Loucy (cell line): ENCODE results near the gene NECTIN4.

Source experiments
- EZH2phosphoT487 ChIP-seq: fragments of 200-600 bp; IDR thresholded peaks from 2 replicates; pipeline ENCODE4 v1.6.1; 2018; ENCODE audit warnings: antibody characterized with exemption, mild to moderate bottlenecking, moderate library complexity, borderline replicate concordance
- TF ChIP-seq, protein P1 (sequence below): fragments of 200-600 bp; sonication (generic); conservative IDR thresholded peaks from 2 replicates; pipeline ENCODE4 v1.5.1; 2014; ENCODE audit warnings: mild to moderate bottlenecking, antibody characterized with exemption, low read length

DNA sequence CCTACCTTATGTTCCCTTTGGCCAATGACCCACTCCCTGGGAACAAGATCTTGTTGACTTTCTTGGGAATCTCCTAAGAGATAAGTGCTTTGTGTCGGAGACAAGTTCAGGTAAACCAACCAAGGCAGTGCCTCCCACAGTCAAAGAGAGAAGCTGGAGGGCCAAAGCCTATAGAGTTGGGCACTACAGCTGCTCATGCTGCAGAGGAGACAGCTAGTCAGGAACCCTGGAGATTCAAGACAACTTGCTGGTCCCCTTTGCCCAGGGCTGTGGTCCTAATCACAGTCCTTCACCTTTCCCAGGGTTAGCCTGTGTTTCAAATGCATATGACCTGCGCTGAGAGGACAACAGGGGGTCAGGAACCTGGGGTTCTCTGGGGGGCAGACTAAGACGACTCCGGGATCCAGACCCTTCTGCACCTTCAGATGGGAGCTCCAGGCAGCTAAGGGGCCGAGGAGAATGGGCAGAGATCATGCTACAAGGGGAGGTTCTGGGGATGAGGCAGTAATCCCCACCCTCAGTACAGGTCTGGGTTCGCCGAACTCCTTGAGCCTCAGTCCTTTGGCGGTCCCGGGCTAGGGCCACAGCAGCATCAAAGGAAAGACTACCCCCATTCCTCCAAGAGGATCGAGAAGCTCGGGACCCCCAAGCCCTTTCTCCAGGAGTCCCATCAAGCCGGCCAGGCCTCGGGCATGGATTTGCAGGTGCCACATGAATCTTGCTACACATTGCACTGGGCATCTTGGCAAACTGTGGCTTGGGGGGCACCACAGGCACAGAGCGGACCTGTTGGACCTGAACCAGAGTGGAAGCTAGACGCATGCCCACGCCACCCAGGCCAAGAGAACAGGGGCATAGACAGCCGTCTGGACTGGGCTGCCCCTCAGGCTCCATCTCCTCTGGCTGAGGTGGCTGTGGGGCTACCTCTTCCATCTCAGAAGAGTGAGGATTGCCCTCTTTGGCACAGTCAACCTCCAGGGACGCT, 41.6 kb downstream of the NECTIN4 start:
- TF ChIP-seq, protein P1, sequence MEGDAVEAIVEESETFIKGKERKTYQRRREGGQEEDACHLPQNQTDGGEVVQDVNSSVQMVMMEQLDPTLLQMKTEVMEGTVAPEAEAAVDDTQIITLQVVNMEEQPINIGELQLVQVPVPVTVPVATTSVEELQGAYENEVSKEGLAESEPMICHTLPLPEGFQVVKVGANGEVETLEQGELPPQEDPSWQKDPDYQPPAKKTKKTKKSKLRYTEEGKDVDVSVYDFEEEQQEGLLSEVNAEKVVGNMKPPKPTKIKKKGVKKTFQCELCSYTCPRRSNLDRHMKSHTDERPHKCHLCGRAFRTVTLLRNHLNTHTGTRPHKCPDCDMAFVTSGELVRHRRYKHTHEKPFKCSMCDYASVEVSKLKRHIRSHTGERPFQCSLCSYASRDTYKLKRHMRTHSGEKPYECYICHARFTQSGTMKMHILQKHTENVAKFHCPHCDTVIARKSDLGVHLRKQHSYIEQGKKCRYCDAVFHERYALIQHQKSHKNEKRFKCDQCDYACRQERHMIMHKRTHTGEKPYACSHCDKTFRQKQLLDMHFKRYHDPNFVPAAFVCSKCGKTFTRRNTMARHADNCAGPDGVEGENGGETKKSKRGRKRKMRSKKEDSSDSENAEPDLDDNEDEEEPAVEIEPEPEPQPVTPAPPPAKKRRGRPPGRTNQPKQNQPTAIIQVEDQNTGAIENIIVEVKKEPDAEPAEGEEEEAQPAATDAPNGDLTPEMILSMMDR = no peak
- TF ChIP-seq EZH2phosphoT487 = no peak
